ENCODE results near the gene NINJ1.

NINJ1 gene

GRCh38 chr9:93086447-93087224 lies 47.4 kb downstream of the NINJ1 start:
- DNase-seq, result no peak

GRCh38 chr9:93085676-93086075 lies 48.4 kb downstream of the NINJ1 start:
- DNase-seq, result no peak

GRCh38 chr9:93084471-93084881 lies 49.6 kb downstream of the NINJ1 start:
- DNase-seq, result no peak

- DNase-seq, result no peak
These were observed 50.2 kb downstream of the NINJ1 start for GRCh38 chr9:93083592-93084470.

- no peak for DNase-seq
These were observed 51.1 kb downstream of the NINJ1 start for GRCh38 chr9:93082841-93083411.

GRCh38 chr9:93081931-93082330 lies 52.1 kb downstream of the NINJ1 start:
- DNase-seq, result no peak

- no peak for DNase-seq
These were observed 52.9 kb downstream of the NINJ1 start for GRCh38 chr9:93081081-93081529.

GRCh38 chr9:93080406-93080805 lies 53.6 kb downstream of the NINJ1 start:
- DNase-seq, result no peak

- no peak for DNase-seq
These were observed 54.7 kb downstream of the NINJ1 start for GRCh38 chr9:93079371-93079770.

- no peak for DNase-seq
These were observed 56.2 kb downstream of the NINJ1 start for GRCh38 chr9:93077811-93078210.

- DNase-seq, result no peak
These were observed 56.7 kb downstream of the NINJ1 start for GRCh38 chr9:93077367-93077766.

GRCh38 chr9:93076792-93077128 lies 57.3 kb downstream of the NINJ1 start:
- no peak for DNase-seq

- no peak for DNase-seq
These were observed 57.8 kb downstream of the NINJ1 start for GRCh38 chr9:93076101-93076791.

- DNase-seq, result no peak
These were observed 61.7 kb downstream of the NINJ1 start for GRCh38 chr9:93072383-93072795.
